CD4-positive, alpha-beta T cell treated with Interleukin-6 for 4 hours (primary cell): ENCODE results near the gene VTI1A.

Experiments
- DNase-seq: peaks from one replicate; pipeline ENCODE4 v3.0.0-alpha.2; 2020; ENCODE audit warnings: mixed read lengths

The VTI1A gene

DNA sequence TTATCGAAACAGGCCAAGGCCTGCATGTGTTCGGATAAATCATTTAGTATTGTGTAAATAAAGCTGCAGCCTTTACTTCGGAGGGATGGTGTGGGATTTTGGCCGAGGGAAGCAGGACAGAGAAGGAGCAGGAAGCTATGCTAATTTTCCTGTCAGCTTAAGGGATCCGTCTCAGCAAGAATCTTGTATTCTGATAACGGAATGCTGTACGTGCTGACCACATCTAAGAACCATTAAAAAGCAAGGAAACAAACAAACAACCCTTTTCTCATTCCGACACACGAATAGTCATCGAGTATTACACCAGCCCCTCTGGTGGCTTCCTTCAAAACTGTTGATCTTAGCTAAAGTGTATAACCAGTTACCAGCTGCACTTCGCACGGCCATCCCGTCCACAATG, 369.9 kb downstream of the VTI1A start:
- DNase-seq, result no peak

- no peak for DNase-seq
Observed at GRCh38 chr10:112817981-112818777, 371.2 kb downstream of the VTI1A start.

- no peak for DNase-seq
Observed at GRCh38 chr10:112819231-112819630, 372.2 kb downstream of the VTI1A start.

GRCh38 chr10:112820320-112820719, 373.3 kb downstream of the VTI1A start:
- no peak for DNase-seq

- no peak for DNase-seq
Observed at GRCh38 chr10:112821038-112821437, 374.0 kb downstream of the VTI1A start.

- no peak for DNase-seq
Observed at GRCh38 chr10:112821663-112822062, 374.6 kb downstream of the VTI1A start.

DNA sequence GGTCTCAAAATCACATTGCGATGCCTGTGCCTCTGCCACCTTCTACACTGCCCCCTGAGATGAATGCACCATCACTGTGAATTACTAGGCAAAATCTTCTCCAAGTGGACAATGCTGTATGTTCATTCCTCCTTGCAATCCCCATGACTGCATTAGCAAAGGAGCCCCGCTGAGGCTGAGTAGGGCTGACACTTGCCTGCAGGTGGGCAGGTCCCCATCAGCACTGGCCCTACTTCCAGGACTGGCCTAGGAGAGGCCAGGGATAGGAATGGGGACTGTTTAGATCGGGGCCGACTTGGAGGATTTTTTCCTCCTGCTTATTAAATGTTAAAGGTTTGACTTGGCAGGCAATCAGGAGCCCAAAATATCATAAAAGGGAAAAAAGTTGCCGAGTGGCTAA, 376.0 kb downstream of the VTI1A start:
- DNase-seq, result no peak

DNA sequence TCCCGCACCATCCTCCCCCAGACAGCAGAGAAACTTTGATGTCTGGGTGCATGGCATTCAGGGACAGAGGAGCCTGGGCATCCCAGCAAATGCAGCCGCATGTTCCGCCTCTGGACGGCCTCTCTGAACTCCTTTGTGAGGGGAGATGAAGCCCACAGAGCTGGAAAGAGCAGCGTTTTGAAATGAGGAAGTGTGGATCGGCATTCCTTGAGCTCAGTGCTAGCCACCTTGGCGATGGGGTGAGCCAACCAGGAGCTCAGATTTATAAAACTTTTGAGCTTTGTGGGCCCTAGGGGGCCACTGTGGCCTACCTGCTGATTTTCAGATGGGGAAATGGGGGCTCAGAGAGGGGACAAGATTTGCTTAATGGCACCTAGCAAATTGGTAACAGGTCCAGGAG, 376.6 kb downstream of the VTI1A start:
- no peak for DNase-seq

GRCh38 chr10:112826018-112826697, 379.1 kb downstream of the VTI1A start:
- no peak for DNase-seq

- DNase-seq, result no peak
Observed at GRCh38 chr10:112827086-112827485, 380.1 kb downstream of the VTI1A start.

- DNase-seq, result no peak
Observed at GRCh38 chr10:112827951-112828350, 380.9 kb downstream of the VTI1A start.

GRCh38 chr10:112831859-112832258, 384.8 kb downstream of the VTI1A start:
- DNase-seq, result no peak

DNA sequence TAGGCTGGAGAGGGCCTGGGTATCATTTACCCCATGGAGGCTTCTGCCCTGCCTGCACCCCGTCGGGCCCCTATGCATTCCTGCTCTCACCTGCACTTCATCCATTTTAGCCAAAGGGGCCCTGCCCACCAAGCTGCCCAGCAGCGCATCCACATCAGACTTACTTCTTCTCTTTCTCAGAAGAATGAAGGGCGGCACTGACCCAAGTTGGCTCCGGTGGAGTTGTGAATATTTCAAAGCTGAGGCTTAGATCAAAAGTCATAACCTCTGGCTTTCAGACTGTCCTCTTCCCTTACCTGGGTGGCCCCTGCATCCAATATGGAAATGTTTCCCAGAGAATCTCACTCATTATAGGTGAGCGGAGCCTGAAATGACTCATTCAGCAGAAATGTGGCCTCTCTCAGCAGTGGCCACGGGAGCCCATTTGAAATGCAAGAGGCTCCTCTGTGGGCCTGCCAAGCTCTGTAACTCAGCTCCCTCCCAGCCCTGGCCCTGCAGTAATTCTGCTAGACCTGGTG, 385.4 kb downstream of the VTI1A start:
- no peak for DNase-seq

- no peak for DNase-seq
Observed at GRCh38 chr10:112832959-112833358, 385.9 kb downstream of the VTI1A start.

DNA sequence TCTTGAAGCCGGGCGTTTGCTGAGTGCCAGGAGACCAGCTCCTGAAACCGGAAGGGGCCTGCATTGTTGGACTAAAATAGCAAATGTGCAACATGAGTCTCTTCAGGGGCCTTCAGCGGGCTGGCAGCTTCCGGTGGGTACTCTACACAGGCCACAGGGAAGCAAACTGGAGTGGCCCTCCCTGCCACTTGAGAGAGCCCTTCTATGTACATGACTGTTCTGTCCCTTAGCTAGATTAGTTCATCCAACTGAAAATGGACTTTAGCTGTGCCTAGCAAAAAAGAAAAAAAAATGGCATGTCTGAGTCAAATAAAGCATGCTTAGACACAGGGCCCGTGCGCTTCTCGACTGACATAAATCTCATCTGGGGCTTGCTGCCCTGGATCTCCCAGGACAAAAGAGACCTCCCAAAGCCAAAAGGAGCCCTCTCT, 387.8 kb downstream of the VTI1A start:
- DNase-seq, result no peak

GRCh38 chr10:112835217-112835715, 388.3 kb downstream of the VTI1A start:
- DNase-seq, result no peak

GRCh38 chr10:112835944-112836451, 389.0 kb downstream of the VTI1A start:
- no peak for DNase-seq

DNA sequence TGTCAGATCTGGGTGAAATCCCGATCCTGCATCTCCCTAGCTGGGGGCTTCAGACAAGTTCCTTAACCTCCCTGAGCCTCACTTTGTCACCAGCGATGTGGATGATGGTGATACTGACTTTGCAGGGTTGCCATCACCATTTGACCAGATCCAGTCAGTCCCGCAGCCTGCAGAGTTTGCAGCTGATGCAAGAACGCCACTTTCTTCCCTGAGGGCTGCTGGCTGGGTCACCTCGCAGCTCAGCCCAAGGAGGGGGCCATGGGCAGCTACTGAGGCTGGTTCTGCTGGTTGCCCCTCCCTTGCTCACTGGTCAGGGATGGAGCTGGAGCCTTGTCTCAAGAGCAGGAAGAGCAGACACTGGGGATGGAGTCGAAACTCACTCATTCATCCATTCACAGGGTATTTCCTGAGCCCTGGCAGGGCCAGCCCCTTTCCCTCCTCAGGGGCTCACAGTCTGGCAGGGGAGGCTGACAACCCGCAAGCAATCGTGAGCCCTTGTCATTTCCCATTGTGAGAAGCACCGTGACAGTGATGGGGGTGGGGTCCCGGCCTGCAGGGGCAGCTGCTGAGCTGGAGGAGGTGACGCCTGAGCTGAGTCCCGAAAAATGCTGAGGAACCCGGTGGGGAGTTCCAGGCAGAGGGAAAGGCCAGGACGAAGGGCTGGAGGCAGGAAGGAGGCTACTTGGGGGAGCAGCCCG, 391.9 kb downstream of the VTI1A start:
- no peak for DNase-seq

DNA sequence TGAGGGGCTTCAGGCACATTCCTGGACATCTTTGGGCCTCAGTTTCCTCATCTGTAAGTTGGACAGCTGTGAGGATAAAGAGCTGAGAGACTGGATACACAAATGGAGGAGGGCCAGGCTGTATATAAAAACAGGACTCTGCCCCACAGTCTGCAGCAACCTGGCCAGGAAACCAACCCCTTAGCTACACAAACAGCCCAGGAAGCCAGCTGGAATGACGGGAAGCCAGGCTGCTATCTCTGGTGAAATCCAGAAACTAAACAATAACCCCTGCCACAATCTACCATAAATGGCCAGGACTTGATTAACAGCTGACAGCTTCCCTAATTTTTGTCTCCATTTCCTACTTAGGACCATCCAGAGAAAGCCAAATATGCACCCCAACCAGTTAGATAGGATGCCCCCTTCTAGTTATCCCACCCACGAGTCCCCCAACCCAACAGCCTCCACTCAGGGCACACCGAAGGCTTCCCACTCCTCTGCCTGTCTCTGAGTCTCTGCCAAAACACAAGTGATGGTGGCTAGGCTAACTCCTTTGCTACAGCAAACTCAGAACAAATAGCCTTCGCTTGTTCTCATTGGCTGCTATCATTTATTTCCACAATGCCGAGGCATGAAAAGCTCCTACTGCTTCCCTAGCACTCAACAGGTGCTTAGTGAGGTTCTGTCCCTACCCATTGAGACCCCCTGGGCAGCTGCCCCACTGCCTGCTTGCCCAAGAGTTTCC, 393.1 kb downstream of the VTI1A start:
- DNase-seq, result no peak

DNA sequence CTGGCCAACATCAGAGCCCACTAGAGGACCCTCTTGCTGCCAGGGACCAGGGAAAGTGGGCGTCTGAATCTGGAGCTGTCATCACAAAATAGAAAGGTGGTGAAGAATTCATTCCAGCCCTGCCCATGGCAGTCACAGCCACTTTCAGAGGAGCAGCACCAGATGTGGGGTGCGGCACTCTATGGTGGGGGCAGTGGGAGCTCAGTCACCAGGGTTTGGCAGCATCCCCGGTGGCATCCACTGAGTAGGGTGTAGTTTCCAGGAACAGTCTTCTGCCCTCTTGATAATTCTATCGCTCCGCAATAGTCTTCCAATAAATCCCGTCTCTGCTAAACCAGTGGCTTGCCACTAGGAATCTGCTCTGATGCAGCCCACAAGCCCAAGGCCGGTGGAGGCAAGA, 394.5 kb downstream of the VTI1A start:
- no peak for DNase-seq

- no peak for DNase-seq
Observed at GRCh38 chr10:112842832-112843360, 395.9 kb downstream of the VTI1A start.

- DNase-seq, result no peak
Observed at GRCh38 chr10:112843623-112844022, 396.6 kb downstream of the VTI1A start.
